Lower lobe of right lung (tissue), 2 donors: ENCODE results near the gene WDR13. TPM values are rescaled to one million over a fixed set of nuclear protein-coding genes. Genes with fewer than 3 reads are reported as not detected.
"Not testable (repeated sequence)": the region's sequence is repeated elsewhere in the genome, so short reads cannot be mapped to it uniquely, and the experiment has no call there.

Experiments
- ATAC-seq, 2 donors: fragments of 200-7000 bp; cut with Tn5 transposase; one replicate each; pipeline ENCODE4 v1.9.1; 2020 to 2022; ENCODE audit warnings: mild to moderate bottlenecking in 2 of 2, moderate library complexity in 2 of 2
- DNase-seq: peaks from one replicate; pipeline ENCODE4 v3.0.0-alpha.2; 2020
- H3K27ac ChIP-seq: fragments of 200-600 bp; one replicate; pipeline ENCODE4 v1.8.0; 2022
- H3K27me3 ChIP-seq: fragments of 200-600 bp; one replicate; pipeline ENCODE4 v1.8.0; 2022; ENCODE audit warnings: low read depth
- H3K36me3 ChIP-seq: fragments of 200-600 bp; one replicate; pipeline ENCODE4 v1.8.0; 2022; ENCODE audit warnings: mild to moderate bottlenecking
- H3K4me1 ChIP-seq: fragments of 200-600 bp; one replicate; pipeline ENCODE4 v1.8.0; 2022
- H3K4me3 ChIP-seq: fragments of 200-600 bp; one replicate; pipeline ENCODE4 v1.8.0; 2022; ENCODE audit warnings: mild to moderate bottlenecking
- H3K9me3 ChIP-seq: fragments of 200-600 bp; one replicate; pipeline ENCODE4 v1.8.0; 2022
- intact Hi-C: fragments of 100-400 bp; cut with DNase I; formaldehyde crosslinking; loops from one replicate; pipeline ENCODE4 v1.11.0; 2022
- long read RNA-seq: library from polyadenylated mRNA; unstranded; transcript quantifications from one replicate; pipeline ENCODE4 v2.0.0, GENCODE V29; 2021
- total RNA-seq: library from RNA; stranded (reverse); fragmentation: NEBNext Ultra II Directional; extraction: Animal tissue kit (Norgen Biotek cat#: 25700); gene quantifications from one replicate; pipeline ENCODE4 v1.2.1, GENCODE V29; 2021
- TF ChIP-seq, protein P1 (sequence below): fragments of 200-600 bp; IDR thresholded peaks from one replicate; pipeline ENCODE4 v1.8.0; 2022; ENCODE audit warnings: antibody characterized with exemption, mild to moderate bottlenecking
- donor health status: DM: no; HTN: yes; CAD: no; lungs with severe emphysema.

WDR13 gene
- total RNA-seq = 125 TPM
- long read RNA-seq, full-length matches to known transcripts = 116 of 188 reads
- long read RNA-seq, partial matches to known transcripts = 26 of 188 reads
- long read RNA-seq, other reads (novel, unspliced or antisense) = 46 of 188 reads

DNA sequence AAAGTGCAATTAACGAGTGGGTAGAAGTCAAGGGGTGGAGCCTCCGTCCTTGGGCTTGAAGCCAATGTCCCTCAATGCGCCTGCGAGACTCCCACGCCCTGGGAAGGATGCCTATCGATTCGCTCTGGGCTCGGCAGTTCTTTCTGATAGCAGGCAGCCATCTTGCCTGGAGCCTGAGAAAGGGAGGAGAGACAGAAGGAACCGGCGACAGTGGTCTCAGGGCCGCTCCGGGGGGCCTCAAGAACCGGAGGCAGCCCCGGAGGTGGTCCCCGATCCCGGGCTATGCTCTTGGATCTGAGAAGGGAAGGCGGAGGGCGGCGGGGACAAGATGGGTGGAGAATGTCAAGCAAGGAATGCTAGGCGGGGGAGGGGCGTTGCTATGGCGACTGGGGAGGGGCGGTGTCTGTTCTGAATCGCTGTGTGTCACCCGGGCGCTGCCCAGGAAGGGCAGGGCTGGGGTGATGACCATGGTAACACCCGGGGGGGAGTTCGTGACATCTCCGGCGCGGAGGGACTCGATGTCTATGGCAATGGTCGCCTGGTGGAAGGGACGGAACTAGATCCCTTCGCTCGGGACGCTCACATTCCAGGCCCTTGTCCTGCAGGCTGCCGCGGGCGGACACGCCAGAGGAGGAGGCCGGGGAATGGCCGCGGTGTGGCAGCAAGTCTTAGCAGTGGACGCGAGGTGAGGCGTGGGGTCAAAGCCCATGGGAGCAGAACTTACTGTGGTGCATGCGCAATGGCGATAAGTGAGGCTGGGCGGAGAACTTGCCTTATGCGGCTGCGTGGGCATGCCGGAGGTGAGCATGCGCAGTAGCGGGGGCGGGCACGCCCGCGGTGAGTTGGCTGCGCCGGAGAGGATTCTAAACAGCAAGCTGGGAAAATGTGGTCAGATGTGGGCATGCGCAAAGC lies at the start of gene WDR13:
Gene WDR13 (plus strand): TSS at position 140 of the 912 bp plus-strand sequence. CDS start 505 bp downstream, at position 645.
- Histone ChIP-seq H3K36me3 (peaks cover 39% of the 10 kb centered on the region), H3K27me3 (no peaks in the 10 kb centered on the region), H3K4me1 (no peaks in the 10 kb centered on the region), H3K27ac (peak within 1 kb of the TSS; percentile 98), H3K9me3 (no peaks in the 10 kb centered on the region), H3K4me3 (peak within 1 kb of the TSS; percentile 64)
- DNase-seq = peak; percentile 93
- intact Hi-C loops = no loop called here
- ATAC-seq = peak; percentile 96 to 97
- TF ChIP-seq, protein P1, sequence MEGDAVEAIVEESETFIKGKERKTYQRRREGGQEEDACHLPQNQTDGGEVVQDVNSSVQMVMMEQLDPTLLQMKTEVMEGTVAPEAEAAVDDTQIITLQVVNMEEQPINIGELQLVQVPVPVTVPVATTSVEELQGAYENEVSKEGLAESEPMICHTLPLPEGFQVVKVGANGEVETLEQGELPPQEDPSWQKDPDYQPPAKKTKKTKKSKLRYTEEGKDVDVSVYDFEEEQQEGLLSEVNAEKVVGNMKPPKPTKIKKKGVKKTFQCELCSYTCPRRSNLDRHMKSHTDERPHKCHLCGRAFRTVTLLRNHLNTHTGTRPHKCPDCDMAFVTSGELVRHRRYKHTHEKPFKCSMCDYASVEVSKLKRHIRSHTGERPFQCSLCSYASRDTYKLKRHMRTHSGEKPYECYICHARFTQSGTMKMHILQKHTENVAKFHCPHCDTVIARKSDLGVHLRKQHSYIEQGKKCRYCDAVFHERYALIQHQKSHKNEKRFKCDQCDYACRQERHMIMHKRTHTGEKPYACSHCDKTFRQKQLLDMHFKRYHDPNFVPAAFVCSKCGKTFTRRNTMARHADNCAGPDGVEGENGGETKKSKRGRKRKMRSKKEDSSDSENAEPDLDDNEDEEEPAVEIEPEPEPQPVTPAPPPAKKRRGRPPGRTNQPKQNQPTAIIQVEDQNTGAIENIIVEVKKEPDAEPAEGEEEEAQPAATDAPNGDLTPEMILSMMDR = no peak

DNA sequence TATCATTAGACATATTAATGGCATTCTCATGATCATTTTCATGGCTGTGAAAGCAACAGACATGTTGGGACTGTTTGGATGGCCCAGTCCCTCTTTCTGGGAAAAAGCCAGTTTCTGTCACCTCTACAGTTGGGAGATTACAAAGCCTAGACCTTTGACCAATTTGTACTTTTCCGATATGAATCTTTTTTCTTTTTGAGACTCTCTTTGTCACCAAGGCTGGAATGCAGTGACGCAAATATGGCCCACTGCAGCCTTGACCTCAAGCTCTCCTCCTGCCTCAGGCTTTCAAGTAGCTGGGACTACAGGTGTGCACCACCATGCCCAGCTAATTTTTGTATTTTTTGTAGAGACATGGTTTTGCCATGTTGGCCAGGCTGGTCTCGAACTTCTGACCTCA lies 48.4 kb upstream of the WDR13 start:
- Histone ChIP-seq H3K4me3 (no peak overlapping the region), H3K27me3 (no peaks in the 10 kb centered on the region), H3K4me1 (no peaks in the 10 kb centered on the region), H3K27ac (no peak overlapping the region), H3K36me3 (peaks cover 40% of the 10 kb centered on the region), H3K9me3 (no peaks in the 10 kb centered on the region)
- TF ChIP-seq, protein P1 = no peak
- intact Hi-C loops = no loop called here
- DNase-seq (no peak), ATAC-seq (no peak)

DNA sequence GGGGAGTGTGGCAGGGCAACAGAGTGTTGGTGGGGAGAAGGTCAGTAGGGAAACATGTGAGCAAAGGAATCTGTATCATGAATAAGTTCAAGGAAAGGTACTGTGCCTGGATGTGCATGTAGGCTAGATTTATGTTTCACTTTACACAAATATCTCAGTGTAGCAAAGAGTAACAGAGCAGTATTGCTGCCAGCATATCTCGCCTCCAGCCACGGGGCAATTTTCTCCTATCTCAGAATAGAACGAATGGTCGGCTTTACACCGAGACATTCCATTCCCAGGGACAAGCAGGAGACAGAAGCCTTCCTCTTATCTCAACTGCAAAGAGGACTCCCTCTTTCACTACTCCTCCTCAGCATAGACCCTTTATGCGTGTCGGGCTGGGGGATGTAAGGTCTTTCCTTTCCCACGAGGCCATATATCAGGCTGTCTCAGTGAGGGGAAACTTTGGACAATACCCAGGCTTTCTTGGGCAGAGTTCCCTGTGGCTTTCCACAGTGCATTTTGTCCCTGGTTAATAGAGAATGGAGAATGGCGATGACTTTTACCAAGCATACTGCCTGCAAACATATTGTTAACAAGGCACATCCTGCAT lies 41.5 kb upstream of the WDR13 start:
- H3K27ac ChIP-seq, intact Hi-C loops, H3K4me1 ChIP-seq, H3K27me3 ChIP-seq, H3K9me3 ChIP-seq, DNase-seq, ATAC-seq, H3K4me3 ChIP-seq: not testable (repeated sequence)
- peaks cover 56% of the 10 kb centered on the region for H3K36me3 ChIP-seq

DNA sequence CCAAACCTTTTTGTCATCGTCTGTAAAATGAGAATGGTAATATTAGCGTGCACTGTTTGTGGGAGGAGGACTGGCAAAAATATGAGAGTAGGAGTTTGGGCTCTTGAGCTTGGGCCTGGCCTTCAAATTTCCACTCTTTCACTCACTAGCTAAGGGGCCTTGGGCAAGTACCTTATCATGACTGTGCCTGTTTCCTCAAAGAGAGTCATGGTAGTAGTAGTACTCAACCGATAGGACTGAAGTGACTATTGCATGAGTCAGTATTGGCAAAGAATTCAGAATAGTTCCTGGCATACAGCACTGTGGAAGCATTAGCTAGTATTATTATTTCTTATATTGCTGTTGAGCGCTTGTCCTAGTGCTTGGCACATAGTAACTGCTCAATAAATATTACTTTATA lies 39.0 kb upstream of the WDR13 start:
- no peaks in the 10 kb centered on the region for H3K27me3 ChIP-seq
- no peak overlapping the region for H3K27ac ChIP-seq
- no peak overlapping the region for H3K4me3 ChIP-seq
- no peaks in the 10 kb centered on the region for H3K9me3 ChIP-seq
- intact Hi-C loops = no loop called here
- TF ChIP-seq, protein P1 = no peak
- H3K4me1 ChIP-seq = no peaks in the 10 kb centered on the region
- ATAC-seq = peak in 1 of 2 donors; percentile 62
- peaks cover 63% of the 10 kb centered on the region for H3K36me3 ChIP-seq
- no peak for DNase-seq

DNA sequence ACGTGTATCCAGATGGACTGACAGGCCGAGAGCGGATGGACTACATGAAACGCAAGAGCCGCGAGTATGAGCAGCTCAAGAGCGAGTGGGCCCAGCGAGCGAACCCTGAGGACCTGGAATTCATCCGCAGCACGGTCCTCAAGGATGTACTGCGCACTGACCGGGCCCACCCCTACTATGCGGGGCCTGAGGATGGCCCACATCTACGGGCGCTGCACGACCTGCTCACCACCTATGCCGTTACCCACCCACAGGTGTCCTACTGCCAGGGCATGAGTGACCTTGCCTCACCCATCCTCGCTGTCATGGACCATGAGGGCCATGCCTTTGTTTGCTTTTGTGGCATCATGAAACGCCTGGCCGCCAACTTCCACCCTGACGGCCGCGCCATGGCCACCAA lies 37.7 kb upstream of the WDR13 start:
- no peak overlapping the region for H3K27ac ChIP-seq
- intact Hi-C loops = no loop called here
- H3K4me3 ChIP-seq = no peak overlapping the region
- H3K36me3 ChIP-seq = peaks cover 60% of the 10 kb centered on the region
- no peaks in the 10 kb centered on the region for H3K9me3 ChIP-seq
- no peaks in the 10 kb centered on the region for H3K4me1 ChIP-seq
- DNase-seq = no peak
- no peaks in the 10 kb centered on the region for H3K27me3 ChIP-seq
- TF ChIP-seq, protein P1 = no peak
- ATAC-seq = no peak

DNA sequence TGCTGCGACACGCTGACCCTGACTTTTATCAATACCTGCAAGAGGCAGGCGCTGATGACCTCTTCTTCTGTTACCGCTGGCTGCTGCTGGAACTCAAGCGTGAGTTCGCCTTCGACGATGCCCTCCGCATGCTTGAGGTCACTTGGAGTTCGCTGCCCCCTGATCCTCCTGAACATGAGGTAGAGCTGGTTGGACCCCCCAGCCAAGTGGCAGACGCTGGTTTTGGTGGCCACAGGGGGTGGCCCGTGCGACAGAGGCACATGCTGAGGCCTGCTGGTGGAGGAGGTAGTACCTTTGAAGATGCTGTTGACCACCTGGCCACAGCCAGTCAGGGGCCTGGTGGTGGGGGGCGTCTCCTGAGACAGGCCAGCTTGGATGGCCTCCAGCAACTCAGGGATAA lies 37.2 kb upstream of the WDR13 start:
- Histone ChIP-seq H3K4me3 (no peak overlapping the region), H3K4me1 (no peaks in the 10 kb centered on the region), H3K27me3 (no peaks in the 10 kb centered on the region), H3K36me3 (peaks cover 56% of the 10 kb centered on the region), H3K9me3 (no peaks in the 10 kb centered on the region), H3K27ac (no peak overlapping the region)
- ATAC-seq (no peak), DNase-seq (no peak)
- TF ChIP-seq, protein P1 = no peak
- intact Hi-C loops = no loop called here
